D721Med (cell line): ENCODE data around the gene FGF14.

ENCODE experiments used
- DNase-seq: peaks from one replicate; pipeline ENCODE4 v3.0.0; 2011; ENCODE audit warnings: low spot score; ENCODE audit not compliant: insufficient read length
- FAIRE-seq: peaks from 2 replicates; lab custom pipeline; 2011; peaks lifted over from hg19 to GRCh38; lab: Jason Lieb, UNC
- CTCF ChIP-seq: IDR thresholded peaks from 2 replicates; pipeline ENCODE4 v1.5.1; 2012; ENCODE audit warnings: mild to moderate bottlenecking, control low read depth; ENCODE audit not compliant: insufficient read depth; ENCODE audit errors: missing control alignments

FGF14 gene

GRCh38 chr13:102267191-102267590 is 134.7 kb downstream of the FGF14 start:
- DNase-seq (no peak), FAIRE-seq (no peak)
- no peak for TF ChIP-seq CTCF

GRCh38 chr13:102261809-102262208 is 140.0 kb downstream of the FGF14 start:
- FAIRE-seq (no peak), DNase-seq (no peak)
- no peak for TF ChIP-seq CTCF

GRCh38 chr13:102261316-102261715 is 140.5 kb downstream of the FGF14 start:
- TF ChIP-seq CTCF = no peak
- FAIRE-seq (no peak), DNase-seq (no peak)

- DNase-seq (no peak), FAIRE-seq (no peak)
- no peak for TF ChIP-seq CTCF
Measured at GRCh38 chr13:102260256-102260655, 141.6 kb downstream of the FGF14 start.

- no peak for TF ChIP-seq CTCF
- FAIRE-seq (no peak), DNase-seq (no peak)
Measured at GRCh38 chr13:102255409-102255808, 146.4 kb downstream of the FGF14 start.

- TF ChIP-seq CTCF = no peak
- DNase-seq (no peak), FAIRE-seq (no peak)
Measured at GRCh38 chr13:102251817-102252216, 150.0 kb downstream of the FGF14 start.

GRCh38 chr13:102250448-102250847 is 151.4 kb downstream of the FGF14 start:
- no peak for DNase-seq
- no peak for TF ChIP-seq CTCF
- no peak for FAIRE-seq
